ENCODE results near the gene ZNF587.
"Not testable (repeated sequence)": the region's sequence is repeated elsewhere in the genome, so short reads cannot be mapped to it uniquely, and the experiment has no call there.

The ZNF587 gene

DNA sequence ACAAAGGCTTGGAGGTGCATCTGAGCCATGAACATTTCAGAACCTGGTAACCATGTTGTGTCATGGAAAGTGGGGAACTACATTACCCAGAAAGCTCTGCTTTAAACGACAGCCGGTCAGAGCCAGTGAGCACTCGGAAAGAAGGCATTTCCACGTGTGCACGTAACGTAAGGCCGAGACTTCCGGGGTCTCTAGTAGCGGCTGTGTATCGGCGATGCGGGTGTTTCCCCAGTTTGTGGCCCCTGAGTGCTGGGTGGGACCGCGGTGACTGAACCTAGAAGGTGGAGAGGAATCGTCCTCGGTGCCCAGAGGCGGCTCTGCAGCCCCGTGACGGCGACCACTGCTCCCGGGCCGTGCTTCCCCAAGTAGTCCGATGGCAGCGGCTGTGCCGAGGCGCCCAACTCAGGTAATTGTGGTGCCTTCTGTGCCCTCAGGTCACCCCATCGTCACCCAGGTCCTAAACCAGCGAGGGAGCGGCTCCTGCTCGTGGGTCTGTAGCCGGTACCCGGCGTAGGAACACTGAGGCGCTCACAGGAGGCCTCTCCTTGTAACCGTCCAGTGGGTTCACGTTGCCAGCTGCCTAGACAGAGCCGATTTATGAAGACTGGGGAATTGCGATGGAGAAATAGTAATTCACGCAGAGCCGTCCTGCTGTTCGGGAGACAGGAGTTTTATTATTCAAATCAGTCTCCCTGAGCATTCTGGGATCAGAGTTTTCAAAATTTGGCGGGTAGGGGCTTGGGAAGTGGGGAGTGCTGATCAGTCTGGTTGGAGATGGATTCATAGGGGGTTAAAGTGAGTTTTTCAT, at the start of gene ZNF587:
Gene ZNF587 (plus strand): TSS at position 194 of the 808 bp plus-strand sequence. CDS start 180 bp downstream, at position 374.
- not testable (repeated sequence) for DNase-seq

DNA sequence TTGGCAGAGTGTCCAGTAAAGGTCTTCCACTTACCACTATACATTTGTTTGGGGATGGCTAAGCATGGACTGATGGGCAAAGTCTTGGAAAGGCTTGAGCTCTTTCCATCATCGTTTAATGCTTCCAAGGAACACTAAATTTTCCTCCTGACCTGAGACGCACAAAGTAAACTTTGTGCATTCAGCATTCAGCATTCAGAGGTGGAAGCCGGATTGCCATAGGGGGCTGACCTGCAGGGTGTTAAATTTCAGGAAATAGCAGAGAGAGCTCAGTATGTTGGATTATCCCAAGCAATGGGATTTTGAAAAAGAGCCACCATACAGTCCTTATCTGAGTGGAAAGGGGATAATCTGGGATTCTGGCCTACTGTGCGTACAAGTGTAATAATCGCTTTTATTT, 49.0 kb upstream of the ZNF587 start:
- no peak for DNase-seq

DNA sequence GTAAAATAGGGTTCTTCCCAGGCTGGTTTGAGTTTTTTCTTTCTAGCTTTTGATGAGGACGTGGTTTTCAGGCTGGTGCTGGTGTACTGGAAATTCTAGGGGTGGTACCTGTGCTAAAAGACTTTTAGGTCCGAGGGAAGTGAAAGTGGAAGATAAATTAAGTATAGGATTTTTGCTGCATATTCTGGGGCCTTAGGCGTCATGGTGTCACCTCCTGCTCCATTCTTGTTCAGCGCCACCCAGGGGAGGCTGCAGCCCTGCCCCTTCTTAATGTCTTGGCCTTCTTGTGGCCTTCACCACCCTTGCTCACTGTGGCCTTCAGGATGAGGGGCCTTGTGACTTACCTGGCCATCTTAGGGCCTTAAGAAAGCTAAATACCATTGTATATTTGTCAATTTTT, 47.4 kb upstream of the ZNF587 start:
- no peak for DNase-seq

DNA sequence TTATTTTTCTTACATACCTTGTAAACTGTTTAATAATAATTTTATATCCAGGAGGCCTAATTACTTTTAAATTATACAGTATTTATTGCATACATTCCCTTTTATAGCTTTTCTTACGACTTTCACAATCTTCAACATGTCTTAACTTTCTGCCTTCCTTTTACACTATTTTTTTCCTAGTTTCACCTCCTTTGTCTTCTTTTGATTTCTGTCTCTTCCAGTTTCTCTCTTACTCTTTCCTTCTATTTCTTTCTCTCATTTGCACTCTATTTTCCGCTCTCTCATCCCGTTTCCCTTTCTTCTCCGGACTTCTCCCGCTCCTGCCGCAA, 46.4 kb upstream of the ZNF587 start:
- DNase-seq, result no peak

DNA sequence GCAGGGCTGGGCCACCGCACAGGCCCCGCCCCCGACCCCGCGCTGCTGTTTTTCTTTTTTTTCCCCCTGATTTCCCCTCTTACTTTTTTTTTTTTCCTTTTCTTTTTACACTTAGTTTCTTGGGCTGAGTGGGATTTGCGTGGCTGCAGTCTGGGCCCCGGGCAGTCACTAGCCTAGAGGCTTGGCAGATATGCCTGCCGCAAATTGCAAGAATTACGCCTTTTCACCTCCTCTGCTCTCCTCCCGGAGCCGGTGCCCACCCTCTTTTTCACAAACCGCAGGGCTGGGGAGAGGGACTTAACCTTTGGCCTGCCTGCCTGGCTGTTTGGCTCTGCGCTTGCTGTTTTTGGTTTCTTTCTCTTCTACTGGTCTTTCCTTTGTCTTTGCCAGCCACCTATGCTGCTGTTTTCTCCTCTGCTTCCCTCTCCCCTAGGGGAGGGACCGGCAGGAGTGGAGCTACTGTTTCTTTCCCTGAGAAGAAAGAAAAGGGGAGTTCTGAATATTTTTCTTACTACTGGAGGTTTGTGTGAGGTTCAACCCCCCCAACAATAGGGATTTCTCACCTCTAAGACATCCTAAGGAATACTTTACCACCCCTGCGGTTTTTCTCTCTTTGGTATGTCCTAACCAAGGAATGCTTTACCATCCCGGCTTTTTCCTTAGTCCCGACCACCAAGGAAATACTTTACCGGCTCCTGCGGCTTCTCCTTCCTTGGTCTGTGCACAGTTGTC, 45.9 kb upstream of the ZNF587 start:
- no peak for DNase-seq

DNA sequence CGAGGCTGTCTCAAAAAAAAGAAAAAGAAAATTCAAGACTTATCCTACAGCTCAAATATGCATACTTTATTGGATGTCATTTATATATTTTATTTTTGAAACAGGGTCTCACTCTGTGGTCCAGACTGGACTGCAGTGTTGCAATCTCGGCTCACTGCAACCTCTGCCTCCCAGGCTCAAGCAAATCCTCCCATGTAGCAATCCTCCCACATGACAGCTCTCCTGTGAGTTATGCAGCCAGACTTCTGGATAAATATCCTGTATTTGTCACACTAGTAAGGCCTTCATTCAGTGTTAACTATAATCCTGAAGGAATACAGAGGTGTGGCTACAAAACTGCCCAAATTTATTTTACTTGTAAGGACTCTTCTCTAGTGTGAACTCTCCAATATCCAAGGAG, 42.1 kb upstream of the ZNF587 start:
- no peak for DNase-seq

DNA sequence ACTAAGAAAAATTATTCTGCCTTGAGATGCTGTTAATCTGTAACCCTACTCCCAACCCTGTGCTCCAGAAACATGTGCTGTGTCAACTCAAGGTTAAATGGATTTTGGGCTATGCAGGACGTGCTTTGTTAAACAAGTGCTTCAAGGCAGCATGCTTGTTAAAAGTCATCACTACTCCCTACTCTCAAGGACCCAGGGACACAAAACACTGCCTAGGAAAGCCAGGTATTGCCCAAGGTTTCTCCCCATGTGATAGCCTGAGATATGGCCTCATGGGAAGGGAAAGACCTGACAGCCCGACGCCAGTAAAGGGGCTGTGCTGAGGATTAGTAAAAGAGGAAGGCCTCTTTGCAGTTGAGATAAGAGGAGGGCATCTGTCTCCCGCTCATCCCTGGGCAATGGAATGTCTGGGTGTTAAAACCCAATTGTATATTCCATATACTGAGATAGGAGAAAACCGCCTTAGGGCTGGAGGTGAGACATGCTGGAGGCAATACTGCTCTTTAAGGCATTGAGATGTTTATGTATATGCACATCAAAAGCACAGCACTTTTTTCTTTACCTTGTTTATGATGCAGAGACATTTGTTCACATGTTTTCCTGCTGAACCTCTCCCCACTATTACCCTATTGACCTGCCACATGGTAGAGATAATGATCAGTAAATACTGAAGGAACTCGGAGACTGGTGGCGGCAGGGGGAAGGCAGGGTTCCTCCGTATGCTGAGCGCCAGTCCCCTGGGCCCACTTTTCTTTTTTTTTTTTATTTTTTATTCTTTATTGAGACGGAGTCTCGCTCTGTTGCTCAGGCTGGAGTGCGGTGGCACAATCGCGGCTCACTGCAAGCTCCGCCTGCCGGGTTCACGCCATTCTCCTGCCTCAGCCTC, 39.0 kb upstream of the ZNF587 start:
- not testable (repeated sequence) for DNase-seq

DNA sequence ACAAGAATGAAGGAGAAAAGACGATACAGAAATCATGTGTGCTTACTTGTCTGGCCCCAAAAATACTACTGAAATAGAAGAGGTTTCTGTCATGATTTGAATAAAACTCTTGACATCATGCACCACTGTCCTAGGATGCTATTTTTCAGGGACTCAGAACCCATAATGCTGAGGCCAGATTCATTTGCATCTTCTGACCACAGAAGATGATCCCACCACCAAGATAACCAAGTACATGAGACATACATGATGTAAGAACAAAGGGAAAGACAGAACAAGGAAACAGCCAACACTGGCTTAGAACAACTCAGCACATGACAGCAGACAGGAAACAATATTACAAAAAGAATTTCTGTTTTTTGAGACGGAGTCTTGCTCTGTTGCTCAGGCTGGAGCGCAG, 37.4 kb upstream of the ZNF587 start:
- DNase-seq, result no peak

DNA sequence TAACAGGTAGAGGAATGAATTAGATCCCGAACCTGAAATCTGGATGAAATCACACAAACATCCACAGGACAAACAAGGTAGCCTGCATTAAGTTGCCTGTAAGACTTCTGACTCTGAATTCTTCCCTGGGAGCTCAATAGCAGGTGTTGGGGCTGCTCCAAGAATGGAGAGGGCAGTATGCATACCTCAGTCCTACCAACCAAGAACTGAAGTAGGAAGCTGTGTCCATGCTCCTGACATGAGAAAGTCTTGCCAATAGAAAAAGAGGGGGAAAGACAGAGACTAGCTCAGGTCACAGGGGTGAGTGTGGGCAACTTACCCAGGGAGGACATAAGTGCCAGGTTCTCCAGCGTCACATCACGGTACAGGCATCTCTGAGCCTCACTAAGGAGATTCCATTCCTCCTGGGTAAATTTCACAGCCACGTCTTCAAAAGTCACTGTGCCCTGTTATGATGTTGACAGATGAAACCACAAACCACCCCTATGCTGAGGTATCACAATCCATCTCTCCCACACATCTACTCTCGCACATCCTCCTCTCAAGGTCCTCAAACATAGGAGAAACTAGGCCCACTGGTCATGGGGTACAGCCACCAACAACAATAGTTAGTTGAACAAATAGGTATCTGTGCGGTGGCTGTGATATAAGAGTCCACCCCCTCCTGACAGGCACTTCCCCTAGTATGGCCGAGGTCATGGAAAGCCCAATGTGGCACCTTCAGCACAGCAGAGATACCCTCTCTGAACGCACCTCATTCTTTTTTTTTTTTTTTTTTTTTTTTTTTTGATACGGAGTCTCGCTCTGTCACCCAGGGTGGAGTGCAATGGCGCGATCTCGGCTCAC, 36.5 kb upstream of the ZNF587 start:
- not testable (repeated sequence) for DNase-seq

DNA sequence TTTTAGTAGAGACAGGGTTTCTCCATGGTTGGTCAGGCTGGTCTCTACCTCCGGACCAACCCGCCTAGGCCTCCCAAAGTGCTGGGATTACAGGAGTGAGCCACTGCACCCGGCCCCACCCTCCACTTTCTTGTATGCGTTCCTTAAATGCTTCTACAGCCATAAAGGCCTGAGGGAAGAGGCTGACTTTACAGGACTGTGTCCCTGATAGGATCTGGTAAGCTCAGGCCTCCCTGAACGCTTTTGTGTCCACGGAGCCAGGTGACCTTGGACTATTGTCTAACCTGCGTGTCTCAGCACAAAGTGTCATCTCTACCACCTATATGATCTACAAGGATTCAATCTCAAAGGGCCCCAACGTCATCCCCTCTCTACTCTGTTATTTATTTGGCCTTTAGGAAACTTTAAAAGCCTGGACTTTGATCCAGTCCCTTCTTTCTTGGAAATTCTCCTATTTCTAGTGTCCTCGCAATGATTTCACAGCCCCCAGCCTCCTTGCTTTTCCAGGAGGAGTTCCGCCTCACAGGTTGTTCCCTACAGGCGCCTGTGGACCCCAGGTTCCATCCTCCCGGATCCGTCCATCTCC, 35.6 kb upstream of the ZNF587 start:
- no peak for DNase-seq

DNA sequence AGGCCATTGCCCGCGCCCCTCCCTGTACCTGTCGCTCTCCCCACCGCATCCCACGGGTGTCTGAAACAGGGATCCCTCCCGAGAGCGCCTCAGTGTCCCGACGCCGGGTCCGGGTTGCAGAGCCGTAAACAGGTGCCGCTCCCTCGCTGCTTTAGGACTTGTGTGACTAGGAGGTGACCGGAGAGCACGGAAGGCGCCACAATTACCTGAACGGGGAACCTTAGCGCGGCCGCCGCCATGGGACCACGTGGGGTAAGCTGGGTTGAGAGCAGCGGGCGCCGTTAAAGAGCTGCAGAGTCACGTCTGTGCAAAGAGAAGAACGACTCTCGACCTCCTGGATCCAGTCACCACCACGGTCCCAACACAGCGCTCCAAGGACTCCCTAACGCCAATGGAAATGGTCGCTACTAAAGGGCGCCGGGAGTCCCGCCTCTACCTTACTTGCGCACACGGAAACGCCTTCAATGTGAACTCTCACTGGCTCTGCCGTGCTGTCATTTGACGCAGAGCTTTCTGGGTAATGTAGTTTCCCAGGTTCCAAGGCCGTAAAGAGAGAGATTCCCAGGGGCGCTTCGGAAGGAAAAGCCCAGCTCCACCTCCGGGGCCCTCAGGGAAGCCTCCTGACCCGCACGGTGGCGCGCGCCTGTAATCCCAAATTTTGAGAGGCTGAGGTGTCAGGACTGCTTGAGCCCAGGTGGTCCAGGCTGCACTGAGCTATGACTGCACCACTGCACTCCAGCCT, 35.0 kb upstream of the ZNF587 start, which contains the start of gene ZNF552:
Gene ZNF552 (minus strand): TSS at position 409 of the 742 bp plus-strand sequence. CDS start 170 bp downstream, at position 239.
- DNase-seq, result peak; percentile 93 to 95

DNA sequence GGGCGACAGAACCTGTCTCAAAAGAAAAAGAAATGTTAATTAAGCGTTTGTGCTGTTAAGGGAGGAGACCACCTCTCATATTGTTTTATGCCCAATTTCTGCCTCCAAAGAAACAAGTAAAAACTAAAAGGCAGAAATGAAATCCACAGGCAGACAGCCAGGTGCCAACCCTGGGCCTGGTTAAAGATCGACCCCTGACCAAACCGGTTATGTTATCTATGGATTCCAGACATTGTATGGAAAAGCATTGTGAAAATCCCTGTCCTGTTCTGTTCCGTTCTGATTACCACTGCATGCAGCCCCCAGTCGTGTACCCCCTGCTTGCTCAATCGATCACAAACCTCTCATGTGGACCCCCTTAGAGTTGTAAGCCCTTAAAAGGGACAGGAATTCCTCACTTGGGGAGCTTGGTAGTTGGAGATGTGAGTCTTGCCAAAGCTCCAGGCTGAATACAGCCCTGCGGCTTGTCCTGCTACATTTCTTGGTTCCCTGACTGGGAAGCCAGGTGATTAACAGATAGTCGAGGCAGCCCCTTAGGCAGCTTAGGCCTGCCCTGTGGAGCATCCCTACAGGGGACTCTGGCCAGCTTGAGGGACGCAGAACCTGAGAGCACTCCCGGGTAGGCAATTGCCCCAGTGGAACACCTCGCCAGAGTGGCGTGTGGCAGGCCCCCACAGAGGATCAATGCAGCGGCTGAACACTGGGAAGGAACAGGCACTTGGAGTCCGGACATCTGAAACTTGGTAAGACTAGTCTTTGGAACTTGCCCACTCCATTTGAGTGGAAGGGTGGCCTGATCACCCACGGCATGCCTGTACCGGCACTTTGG, 34.2 kb upstream of the ZNF587 start:
- DNase-seq, result no peak

DNA sequence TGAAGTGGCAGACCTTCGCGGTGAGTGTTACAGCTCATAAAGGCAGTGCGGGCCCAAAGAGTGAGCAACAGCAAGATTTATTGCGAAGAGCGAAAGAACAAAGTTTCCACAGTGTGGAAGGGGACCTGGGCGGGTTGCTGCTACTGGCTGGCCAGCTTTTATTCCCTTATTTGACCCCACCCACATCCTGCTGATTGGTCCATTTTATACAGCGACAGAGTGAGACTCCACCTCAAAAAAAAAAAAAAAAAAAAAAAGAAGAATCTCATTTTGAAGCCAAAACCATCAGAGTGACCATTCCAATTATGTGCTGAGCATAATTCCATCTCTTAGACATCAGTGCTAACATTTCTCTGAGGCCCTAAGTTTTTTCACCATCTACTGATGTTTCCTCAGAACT, 33.0 kb upstream of the ZNF587 start:
- no peak for DNase-seq

DNA sequence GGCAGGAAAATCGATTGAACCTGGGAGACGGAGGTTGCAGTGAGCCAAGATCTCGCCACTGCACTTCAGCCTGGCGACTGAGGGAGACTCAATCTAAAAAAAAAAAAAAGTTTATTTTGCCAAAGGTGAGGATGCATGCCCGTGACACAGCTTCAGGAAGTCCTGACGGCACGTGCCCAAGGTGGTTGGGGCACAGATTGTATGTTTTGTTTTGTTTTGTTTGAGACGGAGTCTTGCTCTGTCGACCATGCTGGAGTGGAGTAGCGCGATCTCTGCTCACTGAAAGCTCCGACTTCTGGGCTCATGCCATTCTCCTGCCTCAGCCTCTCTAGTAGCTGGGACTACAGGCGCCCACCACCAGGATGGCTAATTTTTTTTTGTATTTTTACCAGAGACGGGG, 31.7 kb upstream of the ZNF587 start:
- DNase-seq, result no peak

DNA sequence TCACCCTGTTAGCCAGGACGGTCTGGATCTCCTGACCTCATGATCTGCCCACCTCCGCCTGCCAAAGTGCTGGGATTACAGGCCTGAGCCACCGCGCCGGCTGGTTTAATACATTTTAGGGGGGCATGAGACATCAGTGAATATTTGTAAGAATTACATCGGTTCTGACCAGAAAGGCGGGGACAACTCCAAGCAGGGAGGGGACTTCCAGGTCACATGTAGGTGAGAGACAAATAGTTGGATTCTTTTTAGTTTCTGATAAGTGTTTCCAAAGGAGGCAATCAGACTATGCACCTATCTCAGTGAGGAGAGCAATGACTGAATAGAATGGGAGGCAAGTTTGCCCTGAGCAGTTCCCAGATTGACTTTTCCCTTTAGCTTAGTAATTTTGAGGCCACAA, 31.3 kb upstream of the ZNF587 start:
- DNase-seq, result no peak

DNA sequence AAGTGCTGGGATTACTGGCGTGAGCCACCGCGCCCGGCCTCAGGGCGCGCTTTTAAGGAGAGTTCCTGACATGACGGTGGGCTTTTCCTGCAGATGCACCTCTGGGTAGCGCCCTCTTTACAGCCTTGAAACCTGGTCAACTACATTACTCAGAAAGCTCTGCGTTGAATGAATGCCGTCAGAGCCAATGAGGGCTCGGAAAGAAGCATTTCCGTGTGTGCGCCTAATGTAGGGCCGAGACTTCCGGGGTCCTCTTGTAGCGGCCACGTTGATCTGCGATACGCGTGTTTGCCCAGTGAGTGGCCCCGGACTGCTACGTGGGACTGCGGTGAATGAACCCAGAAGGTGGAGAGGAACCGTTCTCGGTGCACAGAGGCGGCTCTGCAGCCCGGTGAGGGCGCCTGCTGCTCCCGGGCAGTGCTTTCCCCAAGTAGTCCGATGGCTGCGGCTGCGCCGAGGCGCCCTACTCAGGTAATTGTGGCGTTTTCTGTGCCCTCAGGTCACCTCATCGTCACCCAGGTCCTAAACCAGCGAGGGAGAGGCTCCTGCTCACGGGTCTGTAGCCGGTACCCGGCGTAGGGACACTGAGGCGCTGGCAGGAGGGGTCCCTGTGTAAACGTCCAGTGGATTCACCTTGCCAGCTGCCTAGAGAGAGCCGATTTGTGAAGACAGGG, 30.0 kb upstream of the ZNF587 start:
- DNase-seq, result peak; percentile 89 to 93

DNA sequence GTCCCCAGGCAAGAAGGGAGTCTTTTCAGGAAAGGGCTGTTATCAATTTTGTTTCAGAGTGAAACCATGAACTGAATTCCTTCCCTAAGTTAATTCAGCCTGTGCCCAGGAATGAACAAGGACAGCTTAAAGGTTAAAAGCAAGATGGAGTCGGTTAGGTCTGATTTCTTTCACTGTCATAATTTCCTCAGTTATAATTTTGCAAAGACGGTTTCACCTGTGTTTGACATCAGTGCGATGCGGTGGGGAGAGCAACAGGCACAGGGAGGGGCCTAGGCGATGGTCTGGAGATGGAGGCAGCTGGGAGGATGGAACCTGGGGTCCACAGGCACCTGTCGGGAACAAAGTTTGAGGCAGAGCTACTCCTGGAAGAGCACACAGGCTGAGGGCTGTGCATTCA, 29.1 kb upstream of the ZNF587 start:
- no peak for DNase-seq

DNA sequence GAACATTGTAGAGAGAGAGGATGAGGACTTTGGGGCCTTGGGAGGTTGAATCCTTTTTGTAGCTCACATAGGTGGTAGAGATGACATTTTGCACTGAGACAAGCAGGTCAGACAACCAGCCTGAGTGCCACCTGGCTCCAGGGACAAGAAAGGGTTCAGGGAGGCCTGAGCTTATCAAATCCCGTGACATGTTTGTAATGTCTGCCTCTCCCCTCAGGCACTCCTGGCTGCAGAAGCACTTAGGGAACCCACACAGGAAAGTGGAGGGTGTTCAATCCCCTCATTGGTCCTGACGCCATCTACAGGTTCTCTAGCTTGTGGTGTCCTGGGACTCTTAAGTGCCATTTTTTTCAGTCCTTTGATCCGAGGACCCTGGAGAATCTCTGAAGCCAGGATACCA, 28.6 kb upstream of the ZNF587 start:
- DNase-seq, result not testable (repeated sequence)

DNA sequence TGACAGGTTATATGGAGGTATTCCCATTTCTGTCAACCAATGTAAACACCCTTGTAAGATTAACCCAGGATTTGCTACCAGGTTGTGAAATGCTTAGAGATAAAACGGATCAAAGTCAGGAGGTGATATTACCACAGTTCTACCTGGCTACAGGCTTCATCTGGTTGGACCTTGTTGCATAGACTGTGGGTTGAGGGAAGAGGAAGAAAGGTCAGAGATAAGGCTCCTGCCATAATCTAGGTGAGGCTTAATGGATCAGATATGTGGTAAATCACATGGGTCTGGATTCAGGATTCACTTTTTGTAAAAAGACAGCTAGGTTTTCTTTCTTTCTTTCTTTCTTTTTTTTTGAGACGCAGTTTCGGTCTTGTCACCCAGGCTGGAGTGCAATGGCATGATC, 28.2 kb upstream of the ZNF587 start:
- not testable (repeated sequence) for DNase-seq

DNA sequence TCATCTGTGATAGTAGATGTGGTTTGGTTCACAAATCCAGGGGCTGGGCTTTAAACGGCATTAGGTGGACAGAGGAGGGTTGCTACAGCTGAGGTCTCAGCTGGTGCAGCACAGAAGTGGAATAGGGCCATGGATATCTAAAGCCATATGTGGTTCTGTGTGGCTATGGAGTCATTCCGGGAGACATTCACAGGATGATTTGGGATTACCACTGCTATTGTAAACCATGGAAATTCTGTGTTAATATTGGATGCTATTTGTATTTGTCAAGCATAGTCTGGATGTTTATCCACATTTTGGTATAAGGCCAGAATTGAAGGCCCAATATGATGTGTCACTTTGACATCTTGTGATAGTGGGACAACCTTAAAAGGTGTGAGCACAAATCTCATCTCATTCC, 26.5 kb upstream of the ZNF587 start:
- not testable (repeated sequence) for DNase-seq

All from SHP77 (cell line).